ENCODE data around the gene CBX7.

GRCh38 chr22:39148026-39148726, 4.3 kb downstream of the CBX7 start:
- no peak for TF ChIP-seq CTCF (IDR thresholded peaks at IDR 0.05 in 8 of 11, conservative IDR thresholded peaks at IDR 0.05 in 3 of 11)
- TF ChIP-seq POLR2A (IDR thresholded peaks at IDR 0.05): no peak
- no peak for TF ChIP-seq POLR2AphosphoS5 (IDR thresholded peaks at IDR 0.05)

Measured in spleen (tissue), 7 donors.